Measurements from ENCODE around the gene ADCY7. TPM values are rescaled to one million over a fixed set of nuclear protein-coding genes. Genes with fewer than 3 reads are reported as not detected.

Gene ADCY7
- total RNA-seq, 1 donor from 2014 or later: 8.8 TPM

- no peak for DNase-seq (ENCODE audit: low read depth, low spot score)
- Mint-ChIP-seq H3K4me3 (no peak overlapping the region), H3K4me1 (no peaks in the 10 kb centered on the region), H3K27me3 (ENCODE audit: low read depth) (no peaks in the 10 kb centered on the region), H3K27ac (ENCODE audit: unreplicated experiment) (no peak overlapping the region), H3K36me3 (ENCODE audit: low read depth) (no peaks in the 10 kb centered on the region), H3K9me3 (no peaks in the 10 kb centered on the region)
- no peak for TF ChIP-seq CTCF (conservative IDR thresholded peaks at IDR 0.05)
Measured at GRCh38 chr16:50303605-50304466, 37.5 kb downstream of the ADCY7 start.

DNA sequence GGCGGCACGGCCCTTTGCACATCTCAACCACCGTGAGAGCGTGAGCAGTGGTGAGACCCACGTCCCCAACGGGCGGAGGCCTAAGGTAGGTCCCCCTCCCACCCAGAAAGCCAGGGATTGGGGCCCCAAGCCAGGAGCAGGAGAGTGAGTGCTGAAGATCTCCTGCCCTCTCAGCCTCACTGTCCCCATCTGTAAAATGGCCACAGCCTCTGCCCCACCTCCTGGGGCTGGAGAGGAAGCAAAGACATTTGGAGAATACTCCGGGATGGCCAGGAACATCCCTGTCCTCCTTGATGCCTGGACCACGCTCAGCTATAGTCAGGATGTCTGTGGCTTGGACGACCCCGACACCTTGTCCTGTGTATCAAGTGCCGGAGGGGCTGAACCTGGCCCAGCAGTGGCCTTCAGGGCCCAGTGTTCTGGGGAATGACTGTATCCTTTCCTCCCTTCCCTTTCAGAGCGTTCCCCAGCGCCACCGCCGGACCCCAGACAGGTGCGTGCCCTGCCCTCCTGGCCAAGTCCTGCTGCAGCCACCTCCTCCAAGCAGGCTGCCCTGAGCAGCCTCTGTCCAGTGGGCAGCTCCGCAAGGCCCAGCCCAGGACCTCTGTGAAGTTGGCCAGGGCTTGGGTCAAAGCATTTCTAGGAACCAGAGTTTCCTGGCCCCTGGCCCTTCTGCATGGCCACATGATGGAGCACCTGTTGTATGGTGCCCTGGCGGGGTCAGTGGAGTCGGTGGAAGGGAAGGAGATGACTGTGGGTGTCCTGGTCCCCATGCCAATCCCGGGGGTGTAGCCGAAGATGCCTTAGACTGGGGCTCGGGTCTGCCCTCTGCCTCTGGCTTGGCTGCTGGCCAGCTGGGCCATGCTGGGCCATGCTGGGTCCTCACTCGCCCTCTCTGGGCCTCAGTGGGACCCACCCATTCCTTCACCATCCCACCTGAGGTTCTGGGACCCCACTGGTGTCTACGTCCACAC is 38.4 kb downstream of the ADCY7 start:
- Mint-ChIP-seq H3K27ac (ENCODE audit: unreplicated experiment) (no peak overlapping the region), H3K9me3 (no peaks in the 10 kb centered on the region), H3K4me3 (no peak overlapping the region), H3K27me3 (ENCODE audit: low read depth) (peaks cover 4% of the 10 kb centered on the region), H3K36me3 (ENCODE audit: low read depth) (no peaks in the 10 kb centered on the region), H3K4me1 (peaks cover 2% of the 10 kb centered on the region)
- no peak for TF ChIP-seq CTCF (conservative IDR thresholded peaks at IDR 0.05)
- no peak for DNase-seq (ENCODE audit: low read depth, low spot score)

DNA sequence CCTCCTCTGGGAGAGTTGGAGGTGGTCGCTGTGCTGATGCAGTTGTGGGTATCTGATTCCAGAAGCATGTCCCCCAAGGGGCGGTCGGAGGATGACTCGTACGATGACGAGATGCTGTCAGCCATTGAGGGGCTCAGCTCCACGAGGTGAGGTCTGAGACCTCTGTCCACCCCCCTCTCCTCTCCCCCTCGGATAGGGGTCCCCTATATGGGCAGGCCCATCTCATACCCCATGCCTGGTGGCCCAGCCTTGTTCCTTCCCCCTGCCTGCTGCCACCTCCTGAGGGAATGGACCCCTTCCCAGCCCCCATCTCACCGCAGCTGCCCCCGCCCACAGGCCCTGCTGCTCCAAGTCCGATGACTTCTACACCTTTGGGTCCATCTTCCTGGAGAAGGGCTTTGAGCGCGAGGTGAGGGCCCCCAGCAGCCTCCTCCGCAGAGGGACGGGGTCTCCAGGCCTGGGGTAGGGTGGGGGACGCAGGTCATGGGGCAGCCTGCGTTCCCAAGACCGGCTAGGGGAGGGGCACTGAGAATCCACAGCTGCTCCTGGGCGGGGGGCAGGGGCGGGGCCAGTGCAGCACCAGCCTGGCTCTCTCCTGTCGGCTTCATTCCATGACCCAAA is 39.2 kb downstream of the ADCY7 start:
- Mint-ChIP-seq H3K27me3 (ENCODE audit: low read depth) (peaks cover 6% of the 10 kb centered on the region), H3K4me1 (peaks cover 9% of the 10 kb centered on the region), H3K36me3 (ENCODE audit: low read depth) (no peaks in the 10 kb centered on the region), H3K4me3 (no peak overlapping the region), H3K9me3 (no peaks in the 10 kb centered on the region), H3K27ac (ENCODE audit: unreplicated experiment) (no peak overlapping the region)
- DNase-seq (ENCODE audit: low read depth, low spot score): no peak
- TF ChIP-seq CTCF (conservative IDR thresholded peaks at IDR 0.05): no peak

DNA sequence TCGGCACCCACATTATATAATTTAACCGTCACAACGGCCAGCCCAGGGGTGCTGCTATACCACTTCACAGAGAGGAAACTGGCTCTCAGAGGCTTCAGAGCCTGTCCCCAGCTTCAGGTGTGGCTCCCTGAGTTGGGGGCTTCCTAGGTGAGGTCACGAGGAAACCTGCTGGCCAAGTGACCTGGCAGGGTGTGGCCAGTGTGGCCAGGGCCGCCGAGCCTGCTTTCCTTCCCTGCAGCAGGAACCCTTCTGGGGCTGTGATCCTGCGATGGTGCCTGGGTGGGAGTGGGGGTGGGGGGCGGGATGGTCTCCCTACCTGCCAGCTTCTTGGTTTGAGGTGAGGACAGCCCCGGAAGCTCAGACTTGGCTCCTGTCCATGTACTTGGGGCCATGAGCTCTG is 39.9 kb downstream of the ADCY7 start:
- Mint-ChIP-seq H3K27me3 (ENCODE audit: low read depth) (peaks cover 6% of the 10 kb centered on the region), H3K36me3 (ENCODE audit: low read depth) (no peaks in the 10 kb centered on the region), H3K27ac (ENCODE audit: unreplicated experiment) (no peak overlapping the region), H3K4me3 (no peak overlapping the region), H3K9me3 (no peaks in the 10 kb centered on the region), H3K4me1 (peaks cover 9% of the 10 kb centered on the region)
- no peak for DNase-seq (ENCODE audit: low read depth, low spot score)
- no peak for TF ChIP-seq CTCF (conservative IDR thresholded peaks at IDR 0.05)

DNA sequence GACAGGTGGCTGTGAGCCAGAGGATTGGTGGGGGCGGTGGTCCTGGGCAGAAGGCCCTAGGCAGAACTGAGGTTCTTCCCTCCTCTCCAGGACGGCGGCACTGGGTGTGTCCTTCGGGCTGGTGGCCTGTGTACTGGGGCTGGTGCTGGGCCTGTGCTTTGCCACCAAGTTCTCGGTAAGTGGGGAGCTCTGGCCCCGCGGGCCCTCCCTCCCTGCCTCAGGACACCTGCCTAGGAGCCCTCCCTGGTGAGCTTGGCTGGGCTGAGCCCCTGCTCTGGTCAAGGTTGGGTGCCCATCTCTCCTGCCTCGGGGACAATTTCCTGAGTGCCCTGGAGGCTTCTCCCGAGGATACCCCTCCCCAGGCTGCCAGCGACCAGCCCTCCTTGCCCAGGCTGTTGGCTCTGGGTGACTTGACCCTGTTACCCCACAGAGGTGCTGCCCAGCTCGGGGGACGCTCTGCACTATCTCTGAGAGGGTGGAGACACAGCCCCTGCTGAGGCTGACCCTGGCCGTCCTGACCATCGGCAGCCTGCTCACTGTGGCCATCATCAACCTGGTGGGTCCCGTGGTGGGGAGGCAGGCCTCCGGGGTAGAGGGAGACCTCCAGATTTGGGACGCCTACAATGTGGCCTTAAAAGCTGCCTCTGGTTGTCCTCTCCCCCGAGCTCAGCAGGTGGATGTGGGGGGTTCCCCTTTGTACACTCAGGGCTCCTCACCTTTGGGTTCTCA is 42.0 kb downstream of the ADCY7 start:
- no peak for DNase-seq (ENCODE audit: low read depth, low spot score)
- Mint-ChIP-seq H3K27ac (ENCODE audit: unreplicated experiment) (peak overlapping the region; percentile 27), H3K4me3 (no peak overlapping the region), H3K9me3 (no peaks in the 10 kb centered on the region), H3K36me3 (ENCODE audit: low read depth) (peaks cover 8% of the 10 kb centered on the region), H3K4me1 (peaks cover 9% of the 10 kb centered on the region), H3K27me3 (ENCODE audit: low read depth) (peaks cover 6% of the 10 kb centered on the region)
- no peak for TF ChIP-seq CTCF (conservative IDR thresholded peaks at IDR 0.05)

Measured in neural crest cell (in vitro differentiated cells).